PFSK-1 (cell line): Measurements from ENCODE around the gene PLPP6.
A peak's percentile ranks its signal among the peaks of the same experiment; 100 is the strongest.

Experiments
- FOXP2 ChIP-seq: optimal IDR thresholded peaks from 2 replicates; pipeline ENCODE3; 2011; ENCODE audit warnings: borderline replicate concordance, control low read depth, inconsistent platforms; ENCODE audit not compliant: insufficient read depth; ENCODE audit errors: extremely low read length, extremely low read depth
- POLR2AphosphoS5 ChIP-seq: IDR thresholded peaks from 2 replicates; pipeline ENCODE4 v1.6.1; 2012; ENCODE audit warnings: low read depth, mild to moderate bottlenecking, control low read depth, low read length, moderate library complexity
- REST ChIP-seq, 2 experiments: IDR thresholded peaks; 2 replicates each; pipeline versions ENCODE4 v1.6.1 to v1.8.0; 2011 to 2012; ENCODE audit warnings: low read depth in 2 of 2, low read length in 2 of 2, control low read depth in 1 of 2, inconsistent platforms in 1 of 2, mild to moderate bottlenecking in 1 of 2, moderate library complexity in 1 of 2; ENCODE audit not compliant: insufficient read depth in 1 of 2
- SIN3A ChIP-seq: IDR thresholded peaks from 2 replicates; pipeline ENCODE4 v1.6.1; 2012; ENCODE audit warnings: mild to moderate bottlenecking, low read length, moderate library complexity, borderline replicate concordance; ENCODE audit not compliant: insufficient read depth
- TAF1 ChIP-seq: IDR thresholded peaks from 2 replicates; pipeline ENCODE4 v1.6.1; 2012; ENCODE audit warnings: low read length, control low read depth, borderline replicate concordance; ENCODE audit not compliant: insufficient read depth

Gene PLPP6

GRCh38 chr9:4678679-4679267 lies 16.7 kb downstream of the PLPP6 start:
- TF ChIP-seq TAF1 (no peak), POLR2AphosphoS5 (no peak), FOXP2 (no peak)

DNA sequence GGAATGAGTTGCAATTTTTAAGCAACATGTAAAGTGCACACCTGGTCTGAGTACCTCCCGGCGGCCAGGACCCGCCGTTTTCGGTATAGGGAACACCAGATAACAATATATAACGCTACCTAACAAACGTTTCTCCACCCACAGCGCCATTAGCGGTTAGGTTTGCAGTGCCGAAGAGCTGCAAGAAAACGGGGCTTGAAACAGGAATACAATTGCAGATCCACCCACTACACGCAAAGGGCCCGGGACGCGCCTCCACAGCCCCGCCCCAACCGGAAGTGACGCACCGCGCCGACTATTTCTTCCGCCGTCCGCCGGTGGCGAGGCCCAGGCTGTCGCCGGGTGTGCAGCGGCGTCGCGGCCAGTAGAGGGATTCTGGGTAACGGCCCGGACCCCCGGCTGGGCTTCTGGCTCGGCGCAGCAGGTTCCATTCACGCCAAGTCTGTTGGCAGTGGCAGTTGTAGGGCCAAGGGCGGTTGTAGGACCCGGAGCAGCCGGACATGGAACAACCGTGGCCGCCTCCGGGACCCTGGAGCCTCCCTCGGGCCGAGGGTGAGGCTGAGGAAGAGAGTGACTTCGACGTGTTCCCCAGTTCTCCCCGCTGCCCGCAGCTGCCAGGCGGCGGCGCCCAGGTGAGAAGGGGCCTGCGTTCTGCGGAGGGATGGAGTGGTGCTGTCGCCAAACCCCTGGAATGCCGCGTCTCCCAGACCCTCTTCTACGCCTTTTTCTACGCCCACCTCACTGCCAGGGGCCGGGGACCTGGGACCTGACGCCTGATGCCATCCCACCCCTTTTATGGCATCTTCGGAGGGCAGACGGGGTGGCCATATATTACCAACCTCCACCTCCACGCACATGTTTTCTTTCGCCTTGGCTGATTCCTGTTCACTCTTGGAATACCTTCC lies 17.4 kb downstream of the PLPP6 start, which contains the start of gene CDC37L1:
TSS of gene CDC37L1 (plus strand) at position 302 of the 905 bp plus-strand sequence. CDS start at position 501, 199 bp downstream.
- TF ChIP-seq TAF1 (peak; percentile 89), FOXP2 (peak; percentile 70), SIN3A (peak; percentile 63; the same call in 1 of the 2 replicates), POLR2AphosphoS5 (peak; percentile 82), REST (IDR thresholded peaks at IDR 0.05; ENCODE audit: insufficient read depth in 1 of 2, low read depth in 2 of 2, low read length in 2 of 2) (peak in 1 of 2 experiments; percentile 25; a peak in 1 of 4 replicates)

DNA sequence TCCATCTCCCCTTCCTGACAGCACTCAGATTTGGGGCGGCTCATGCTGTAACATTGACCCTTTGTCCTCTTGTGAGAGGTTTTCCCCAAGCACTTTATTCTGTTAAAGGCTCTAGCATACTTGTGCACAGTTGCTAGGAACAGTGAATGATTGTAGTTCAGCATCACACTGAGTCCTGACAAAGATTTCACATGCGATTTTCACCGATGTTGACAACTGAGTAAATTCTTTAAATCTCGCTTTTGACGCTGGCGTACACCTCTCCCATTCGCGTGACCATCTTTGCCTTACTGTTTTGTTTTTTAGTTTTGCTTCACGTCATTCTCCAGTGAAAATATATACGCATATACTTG lies 18.1 kb downstream of the PLPP6 start:
- no peak for TF ChIP-seq FOXP2
- TF ChIP-seq SIN3A, result no peak
- no peak for TF ChIP-seq REST (IDR thresholded peaks at IDR 0.05; ENCODE audit: insufficient read depth in 1 of 2, low read depth in 2 of 2, low read length in 2 of 2)
- no peak for TF ChIP-seq POLR2AphosphoS5
- no peak for TF ChIP-seq TAF1

- TF ChIP-seq TAF1 (no peak), REST (IDR thresholded peaks at IDR 0.05; ENCODE audit: insufficient read depth in 1 of 2, low read depth in 2 of 2, low read length in 2 of 2) (no peak), FOXP2 (no peak), SIN3A (no peak), POLR2AphosphoS5 (no peak)
Observed at GRCh38 chr9:4680750-4681149, 18.7 kb downstream of the PLPP6 start.

GRCh38 chr9:4684820-4685219 lies 22.7 kb downstream of the PLPP6 start:
- TF ChIP-seq REST (IDR thresholded peaks at IDR 0.05; ENCODE audit: insufficient read depth in 1 of 2, low read depth in 2 of 2, low read length in 2 of 2), result no peak
- no peak for TF ChIP-seq TAF1
- TF ChIP-seq FOXP2, result no peak
- no peak for TF ChIP-seq SIN3A
- no peak for TF ChIP-seq POLR2AphosphoS5
